Liver (tissue), 3 donors: Measurements from ENCODE around the gene HNRNPUL1.

Experiments used
- CTCF ChIP-seq: fragments of 150-350 bp; IDR thresholded peaks from 2 replicates; pipeline ENCODE4 v1.5.1; 2017; ENCODE audit warnings: improper control_type of control experiment, low read depth, low read length; ENCODE audit not compliant: missing input control
- FOXA1 ChIP-seq: IDR thresholded peaks from 2 replicates; pipeline ENCODE4 v1.6.1; 2016; ENCODE audit warnings: antibody characterized with exemption
- MAX ChIP-seq: IDR thresholded peaks from 2 replicates; pipeline ENCODE4 v1.6.1; 2016; ENCODE audit warnings: antibody characterized with exemption
- RAD21 ChIP-seq, 2 donors: IDR thresholded peaks; 2 replicates each; pipeline ENCODE4 v1.6.1; 2016; ENCODE audit warnings: antibody characterized with exemption in 2 of 2, mild to moderate bottlenecking in 2 of 2
- SP1 ChIP-seq: IDR thresholded peaks from 2 replicates; pipeline ENCODE4 v1.6.1; 2018; ENCODE audit warnings: antibody characterized with exemption, mild to moderate bottlenecking
- donor health status: healthy.
- donor health status: healthy.

GRCh38 chr19:41323023-41323422 lies 58.9 kb downstream of the HNRNPUL1 start:
- no peak for TF ChIP-seq MAX
- no peak for TF ChIP-seq SP1
- TF ChIP-seq FOXA1, result no peak
- no peak for TF ChIP-seq CTCF
- no peak for TF ChIP-seq RAD21 (IDR thresholded peaks at IDR 0.05)
